Colonic mucosa (tissue), 4 donors: ENCODE data around the gene NIPBL. TPM values are rescaled to one million over a fixed set of nuclear protein-coding genes. Genes with fewer than 3 reads are reported as not detected.
"Not testable (repeated sequence)": the region's sequence is repeated elsewhere in the genome, so short reads cannot be mapped to it uniquely, and the experiment has no call there.

Experiments
- DNase-seq: peaks from one replicate; pipeline ENCODE4 v3.0.0-alpha.2; 2020
- H3K27ac ChIP-seq: fragments of 200-600 bp; one replicate; pipeline ENCODE4 v1.8.0; 2021
- H3K27me3 ChIP-seq: fragments of 200-600 bp; one replicate; pipeline ENCODE4 v1.8.0; 2021
- H3K36me3 ChIP-seq: fragments of 200-600 bp; one replicate; pipeline ENCODE4 v1.8.0; 2021
- H3K4me1 ChIP-seq: fragments of 200-600 bp; one replicate; pipeline ENCODE4 v1.8.0; 2021; ENCODE audit warnings: mild to moderate bottlenecking
- H3K4me3 ChIP-seq: fragments of 200-600 bp; one replicate; pipeline ENCODE4 v1.8.0; 2021
- H3K9ac ChIP-seq, 2 donors: one replicate each; pipeline ENCODE4 v1.7.0; 2013; ENCODE audit warnings: control low read depth in 2 of 2, low read depth in 2 of 2, low read length in 2 of 2
- H3K9me3 ChIP-seq: fragments of 200-600 bp; one replicate; pipeline ENCODE4 v1.8.0; 2021
- CTCF ChIP-seq: fragments of 200-600 bp; IDR thresholded peaks from one replicate; pipeline ENCODE4 v1.8.0; 2022; ENCODE audit warnings: antibody characterized with exemption, mild to moderate bottlenecking
- intact Hi-C: fragments of 100-400 bp; cut with DNase I; formaldehyde crosslinking; loops from one replicate; pipeline ENCODE4 v1.14.1; 2022
- total RNA-seq, 2 donors: library from RNA; stranded (reverse); fragmentation: NEBNext Ultra II Directional in 1 of 2; extraction: Animal tissue kit (Norgen Biotek cat#: 25700) in 1 of 2; gene quantifications; one replicate each; pipeline ENCODE4 v1.2.1, GENCODE V29; 2021
- donor health status: healthy.
- donor health status: DM: no; HTN: no; CAD: no.
- donor health status: DM: no; HTN: no; CAD: no.

NIPBL gene
- total RNA-seq, 2 donors from 2014 or later = 47.6 to 59.2 TPM

- H3K36me3 ChIP-seq = no peaks in the 10 kb centered on the region
- H3K9me3 ChIP-seq = no peaks in the 10 kb centered on the region
- no peaks in the 10 kb centered on the region for H3K27me3 ChIP-seq
- no peaks in the 10 kb centered on the region for H3K4me1 ChIP-seq
- no peak overlapping the region for H3K9ac ChIP-seq
- no peak overlapping the region for H3K4me3 ChIP-seq
- no peak for DNase-seq
- intact Hi-C loops = no loop called here
- no peak overlapping the region for H3K27ac ChIP-seq
- TF ChIP-seq CTCF = no peak
Observed at GRCh38 chr5:36888303-36888702, 11.7 kb downstream of the NIPBL start.

- intact Hi-C loops = no loop called here
- Histone ChIP-seq H3K9me3 (no peaks in the 10 kb centered on the region), H3K27me3 (no peaks in the 10 kb centered on the region), H3K9ac (no peak overlapping the region), H3K4me3 (no peak overlapping the region), H3K27ac (no peak overlapping the region), H3K36me3 (no peaks in the 10 kb centered on the region), H3K4me1 (no peaks in the 10 kb centered on the region)
- no peak for DNase-seq
- no peak for TF ChIP-seq CTCF
Observed at GRCh38 chr5:36889264-36889663, 12.7 kb downstream of the NIPBL start.

- H3K36me3 ChIP-seq = no peaks in the 10 kb centered on the region
- H3K9me3 ChIP-seq = no peaks in the 10 kb centered on the region
- no peak overlapping the region for H3K9ac ChIP-seq
- no peak for DNase-seq
- no peak overlapping the region for H3K27ac ChIP-seq
- no peak for TF ChIP-seq CTCF
- no peaks in the 10 kb centered on the region for H3K27me3 ChIP-seq
- intact Hi-C loops = no loop called here
- H3K4me1 ChIP-seq = no peaks in the 10 kb centered on the region
- no peak overlapping the region for H3K4me3 ChIP-seq
Observed at GRCh38 chr5:36891266-36891665, 14.7 kb downstream of the NIPBL start.

GRCh38 chr5:36892085-36892830 is 15.7 kb downstream of the NIPBL start:
- H3K27ac ChIP-seq, H3K4me1 ChIP-seq, DNase-seq, H3K9ac ChIP-seq, H3K4me3 ChIP-seq, H3K27me3 ChIP-seq, H3K36me3 ChIP-seq, intact Hi-C loops, H3K9me3 ChIP-seq: not testable (repeated sequence)

GRCh38 chr5:36894954-36895353 is 18.4 kb downstream of the NIPBL start:
- intact Hi-C loops = no loop called here
- H3K9me3 ChIP-seq = no peaks in the 10 kb centered on the region
- H3K9ac ChIP-seq = no peak overlapping the region
- H3K4me3 ChIP-seq = no peak overlapping the region
- DNase-seq = no peak
- H3K36me3 ChIP-seq = no peaks in the 10 kb centered on the region
- no peaks in the 10 kb centered on the region for H3K4me1 ChIP-seq
- no peak for TF ChIP-seq CTCF
- H3K27ac ChIP-seq = no peak overlapping the region
- H3K27me3 ChIP-seq = no peaks in the 10 kb centered on the region

- Histone ChIP-seq H3K36me3 (no peaks in the 10 kb centered on the region), H3K9me3 (no peaks in the 10 kb centered on the region), H3K27me3 (no peaks in the 10 kb centered on the region), H3K4me1 (no peaks in the 10 kb centered on the region), H3K27ac (no peak overlapping the region), H3K9ac (no peak overlapping the region), H3K4me3 (no peak overlapping the region)
- TF ChIP-seq CTCF = no peak
- intact Hi-C loops = no loop called here
- no peak for DNase-seq
Observed at GRCh38 chr5:36896476-36896875, 19.9 kb downstream of the NIPBL start.
